Ishikawa (cell line): ENCODE data around the gene DEUP1.

ENCODE experiments used
- CEBPB ChIP-seq: IDR thresholded peaks from 2 replicates; pipeline ENCODE4 v1.6.1; 2012
- CREB1 ChIP-seq: IDR thresholded peaks from 2 replicates; pipeline ENCODE4 v1.6.1; 2012; ENCODE audit warnings: low read depth
- EP300 ChIP-seq: IDR thresholded peaks from 2 replicates; pipeline ENCODE4 v1.6.1; 2012; ENCODE audit warnings: borderline replicate concordance
- MAX ChIP-seq: IDR thresholded peaks from 2 replicates; pipeline ENCODE4 v1.6.1; 2012
- RAD21 ChIP-seq: IDR thresholded peaks from 2 replicates; pipeline ENCODE4 v1.6.1; 2012; ENCODE audit warnings: low read depth
- REST ChIP-seq: IDR thresholded peaks from 2 replicates; pipeline ENCODE4 v1.6.1; 2012; ENCODE audit warnings: low read depth, mild to moderate bottlenecking
- TAF1 ChIP-seq: IDR thresholded peaks from 2 replicates; pipeline ENCODE4 v1.6.1; 2012; ENCODE audit warnings: low read depth, mild to moderate bottlenecking
- TEAD4 ChIP-seq: IDR thresholded peaks from 2 replicates; pipeline ENCODE4 v1.6.1; 2012
- USF1 ChIP-seq: IDR thresholded peaks from 2 replicates; pipeline ENCODE4 v1.6.1; 2012

GRCh38 chr11:93478841-93479240, 148.3 kb downstream of the DEUP1 start:
- TF ChIP-seq RAD21 (no peak), MAX (no peak), CEBPB (no peak), EP300 (no peak), TEAD4 (no peak), REST (no peak), USF1 (no peak), CREB1 (no peak), TAF1 (no peak)
